ENCODE results near the gene DNAJC5. TPM values are rescaled to one million over a fixed set of nuclear protein-coding genes. Genes with fewer than 3 reads are reported as not detected.

The DNAJC5 gene
- total and polyA plus RNA-seq, 9 donors: 11.1 to 32.8 (median 26.5) TPM

DNA sequence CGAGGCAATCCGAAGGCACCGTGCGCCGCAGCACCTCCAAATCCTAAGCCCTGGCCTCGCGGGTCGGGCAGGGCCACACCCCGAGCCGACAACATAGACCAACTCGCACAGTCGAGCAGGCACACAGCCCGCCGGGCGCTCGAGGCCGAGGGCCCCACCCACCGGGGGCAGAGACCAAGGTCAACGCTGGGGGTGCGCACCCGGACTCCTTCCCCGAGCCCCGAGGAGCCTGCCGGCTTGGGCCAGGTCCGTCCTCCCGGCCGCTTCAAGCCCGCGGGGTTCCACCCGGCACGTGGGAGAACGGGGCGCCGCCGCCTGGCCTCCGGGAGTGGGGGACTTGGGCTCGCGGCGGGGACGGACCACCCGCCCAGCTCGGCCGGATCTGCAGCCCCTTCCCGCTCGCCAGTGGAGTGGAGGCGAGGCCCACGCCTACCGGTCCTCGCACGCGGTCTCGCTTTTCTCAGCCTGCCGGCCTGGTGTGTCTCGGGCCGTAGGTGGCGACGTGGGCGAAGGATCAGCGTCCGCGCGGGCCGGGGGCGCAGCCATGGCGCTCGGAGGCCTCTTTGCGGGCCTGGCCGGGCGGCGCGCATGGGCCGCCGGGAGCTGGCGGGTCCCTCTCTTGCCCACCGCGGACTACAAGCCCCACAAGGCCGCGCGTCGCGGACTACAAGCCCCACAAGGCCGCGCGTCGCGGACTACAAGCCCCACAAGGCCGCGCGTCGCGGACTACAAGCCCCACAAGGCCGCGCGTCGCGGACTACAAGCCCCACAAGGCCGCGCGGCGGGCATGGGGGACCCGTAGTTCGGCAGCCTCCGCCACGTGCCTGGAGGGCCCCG is 61.1 kb downstream of the DNAJC5 start, which contains the start of gene UCKL1:
TSS of gene UCKL1 (minus strand) at position 590 of the 837 bp plus-strand sequence. CDS start at position 546, 44 bp downstream.
- Histone ChIP-seq H3K27ac (peak within 1 kb of the TSS; percentile 85 to 95), H3K9me3 (no peaks in the 10 kb centered on the region), H3K36me3 (no peaks in the 10 kb centered on the region), H3K27me3 (no peaks in the 10 kb centered on the region), H3K4me3 (peak within 1 kb of the TSS; percentile 97), H3K4me1 (ENCODE audit: insufficient read depth) (peaks cover 31% of the 10 kb centered on the region)
- TF ChIP-seq, protein P1, sequence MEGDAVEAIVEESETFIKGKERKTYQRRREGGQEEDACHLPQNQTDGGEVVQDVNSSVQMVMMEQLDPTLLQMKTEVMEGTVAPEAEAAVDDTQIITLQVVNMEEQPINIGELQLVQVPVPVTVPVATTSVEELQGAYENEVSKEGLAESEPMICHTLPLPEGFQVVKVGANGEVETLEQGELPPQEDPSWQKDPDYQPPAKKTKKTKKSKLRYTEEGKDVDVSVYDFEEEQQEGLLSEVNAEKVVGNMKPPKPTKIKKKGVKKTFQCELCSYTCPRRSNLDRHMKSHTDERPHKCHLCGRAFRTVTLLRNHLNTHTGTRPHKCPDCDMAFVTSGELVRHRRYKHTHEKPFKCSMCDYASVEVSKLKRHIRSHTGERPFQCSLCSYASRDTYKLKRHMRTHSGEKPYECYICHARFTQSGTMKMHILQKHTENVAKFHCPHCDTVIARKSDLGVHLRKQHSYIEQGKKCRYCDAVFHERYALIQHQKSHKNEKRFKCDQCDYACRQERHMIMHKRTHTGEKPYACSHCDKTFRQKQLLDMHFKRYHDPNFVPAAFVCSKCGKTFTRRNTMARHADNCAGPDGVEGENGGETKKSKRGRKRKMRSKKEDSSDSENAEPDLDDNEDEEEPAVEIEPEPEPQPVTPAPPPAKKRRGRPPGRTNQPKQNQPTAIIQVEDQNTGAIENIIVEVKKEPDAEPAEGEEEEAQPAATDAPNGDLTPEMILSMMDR (IDR thresholded peaks at IDR 0.05): peak in 1 of 3 donors; percentile 9
- TF ChIP-seq EP300 (IDR thresholded peaks at IDR 0.05): no peak
- TF ChIP-seq POLR2A (IDR thresholded peaks at IDR 0.05): peak; percentile 67
- 0 to 1% (median 0%) methylated on average over 41 to 105 of the region's 105 CpGs for WGBS, 3 donors
- DNase-seq: peak; percentile 92 to 95 (median 93)
- intact Hi-C loops (cut with DNase I): no loop called here

DNA sequence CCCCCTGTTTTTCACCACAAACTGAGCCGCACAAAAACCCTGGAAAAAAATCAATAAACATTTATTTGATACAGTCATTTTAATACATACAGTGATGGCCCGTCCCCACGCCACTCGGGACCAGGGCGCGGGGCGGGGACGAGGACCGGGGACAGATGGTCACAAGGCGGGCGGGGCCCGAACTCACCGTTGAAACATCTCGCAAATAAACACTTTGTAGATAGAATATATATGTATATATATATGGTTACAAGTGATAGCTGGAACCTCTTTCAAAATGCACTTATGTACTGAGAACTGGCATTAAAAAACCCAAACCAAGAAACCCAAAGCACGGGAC is 61.7 kb downstream of the DNAJC5 start:
- intact Hi-C loops (cut with DNase I): no loop called here
- no peaks in the 10 kb centered on the region for H3K27me3 ChIP-seq
- H3K27ac ChIP-seq: peak overlapping the region in 1 of 2 donors; percentile 1
- no peak for DNase-seq
- no peaks in the 10 kb centered on the region for H3K9me3 ChIP-seq
- H3K4me1 ChIP-seq (ENCODE audit: insufficient read depth): peaks cover 31% of the 10 kb centered on the region
- H3K36me3 ChIP-seq: no peaks in the 10 kb centered on the region
- TF ChIP-seq, protein P1 (IDR thresholded peaks at IDR 0.05): no peak
- TF ChIP-seq POLR2A (IDR thresholded peaks at IDR 0.05) (no peak), EP300 (IDR thresholded peaks at IDR 0.05) (no peak)
- WGBS, 3 donors: 0 to 1% (median 1%) methylated on average over 15 of the region's 15 CpGs
- H3K4me3 ChIP-seq: peak overlapping the region; percentile 58

DNA sequence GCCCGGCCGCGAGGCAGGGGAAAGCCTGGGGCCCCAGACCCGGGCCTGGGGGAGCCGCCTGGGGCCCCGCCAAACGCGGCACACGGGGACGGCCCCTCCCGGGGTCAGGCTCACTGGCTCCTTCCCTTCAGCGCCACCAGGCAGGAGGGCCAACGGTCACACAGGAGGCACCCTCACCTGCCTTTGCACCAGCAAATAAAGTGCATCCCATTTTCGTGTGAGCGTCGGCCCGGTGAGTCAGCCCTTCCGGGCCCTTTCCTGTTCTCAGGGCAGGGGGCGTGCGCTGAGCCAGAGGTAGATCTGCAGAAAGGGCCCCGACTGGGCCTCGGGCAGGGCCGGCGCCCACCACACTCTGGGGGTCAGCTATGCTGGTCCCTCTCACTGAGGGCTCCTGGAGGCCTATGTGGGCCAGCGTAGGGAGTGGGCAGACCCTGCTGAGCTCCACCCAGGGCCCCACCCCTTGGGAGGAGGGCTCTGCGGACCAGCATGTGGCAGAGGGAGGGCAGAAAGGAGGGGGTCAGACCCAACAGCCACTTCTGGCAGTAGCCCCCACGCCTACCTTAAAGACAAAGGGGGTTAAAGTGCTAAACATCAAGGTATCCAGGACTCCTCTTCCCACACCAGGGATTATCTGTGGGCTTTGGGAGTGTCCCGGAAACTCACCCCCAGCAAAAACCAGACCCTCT is 62.2 kb downstream of the DNAJC5 start:
- DNase-seq: peak; percentile 63 to 80 (median 79)
- H3K27me3 ChIP-seq: no peaks in the 10 kb centered on the region
- intact Hi-C loops (cut with DNase I): no loop called here
- peak overlapping the region; percentile 58 for H3K4me3 ChIP-seq
- 2 to 3% (median 3%) methylated on average over 18 to 28 of the region's 28 CpGs for WGBS, 3 donors
- H3K36me3 ChIP-seq: no peaks in the 10 kb centered on the region
- H3K9me3 ChIP-seq: no peaks in the 10 kb centered on the region
- peak overlapping the region; percentile 0 to 1 for H3K27ac ChIP-seq
- peaks cover 26% of the 10 kb centered on the region for H3K4me1 ChIP-seq (ENCODE audit: insufficient read depth)
- no peak for TF ChIP-seq POLR2A (IDR thresholded peaks at IDR 0.05)
- TF ChIP-seq, protein P1 (IDR thresholded peaks at IDR 0.05): peak in 1 of 3 donors; percentile 27
- TF ChIP-seq EP300 (IDR thresholded peaks at IDR 0.05): no peak

DNA sequence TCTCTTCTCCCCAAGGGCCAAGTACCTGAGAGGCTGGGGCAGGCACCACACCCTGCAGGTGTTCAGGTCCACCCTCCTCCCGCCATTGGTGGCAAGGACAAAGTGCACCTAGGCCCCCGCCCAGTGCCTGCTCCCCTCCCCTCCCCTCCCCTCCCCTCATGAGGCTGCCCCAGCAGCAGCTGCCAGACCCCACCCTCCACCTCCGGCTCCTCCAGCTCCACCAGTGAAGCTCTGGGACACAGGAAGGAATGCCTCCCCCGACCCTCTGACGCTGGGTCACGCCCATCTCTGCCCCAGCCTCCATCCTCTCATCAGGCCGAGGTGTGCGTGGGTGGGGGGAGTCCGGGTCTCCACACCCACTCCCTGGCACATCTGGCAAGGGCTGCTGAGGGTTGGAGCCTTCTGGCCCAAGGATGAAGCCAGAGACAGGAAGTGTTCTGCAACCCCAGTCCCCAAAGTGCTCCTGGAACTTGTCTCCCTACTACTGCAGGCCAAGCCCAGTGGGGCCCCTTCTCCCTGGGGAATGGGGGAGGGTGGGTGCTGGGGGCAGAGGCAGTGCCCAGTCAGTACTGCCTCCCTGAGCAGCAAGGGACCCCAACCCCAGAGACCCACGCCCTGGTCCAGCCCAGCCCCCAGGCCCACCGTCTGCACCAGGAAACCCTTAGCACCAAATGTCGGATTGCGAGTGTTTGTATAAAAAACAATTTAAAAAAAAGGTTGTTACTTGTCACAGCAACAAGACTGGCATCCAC is 62.9 kb downstream of the DNAJC5 start:
- TF ChIP-seq POLR2A (IDR thresholded peaks at IDR 0.05): no peak
- no peak for TF ChIP-seq EP300 (IDR thresholded peaks at IDR 0.05)
- 38 to 41% (median 39%) methylated on average over 13 of the region's 13 CpGs for WGBS, 3 donors
- peak in 1 of 5 donors; percentile 67 for DNase-seq
- intact Hi-C loops (cut with DNase I): no loop called here
- Histone ChIP-seq H3K4me1 (ENCODE audit: insufficient read depth) (peaks cover 20% of the 10 kb centered on the region), H3K27ac (peak overlapping the region; percentile 0 to 1), H3K27me3 (no peaks in the 10 kb centered on the region), H3K36me3 (no peaks in the 10 kb centered on the region), H3K4me3 (no peak overlapping the region), H3K9me3 (no peaks in the 10 kb centered on the region)

All from ovary (tissue), 9 donors.